Tibial nerve (tissue), 3 donors: ENCODE data around the gene ATP6V0B.

Experiments used
- CTCF ChIP-seq, 5 experiments: fragments of 200-600 bp in 3 of 5; fragments of 450-650 bp in 2 of 5; sonication (generic) in 3 of 5; IDR thresholded peaks; one replicate each; pipeline ENCODE4 v1.5.1; 2016 to 2019; ENCODE audit warnings: antibody characterized with exemption in 5 of 5, mild to moderate bottlenecking in 3 of 5, moderate library complexity in 2 of 5
- POLR2A ChIP-seq, 2 donors: fragments of 450-650 bp; IDR thresholded peaks; one replicate each; pipeline ENCODE4 v1.6.1; 2017; ENCODE audit warnings: antibody characterized with exemption in 2 of 2, mild to moderate bottlenecking in 2 of 2, moderate library complexity in 2 of 2

GRCh38 chr1:43945674-43946235 lies 29.0 kb upstream of the ATP6V0B start:
- TF ChIP-seq POLR2A (IDR thresholded peaks at IDR 0.05) (no peak), CTCF (IDR thresholded peaks at IDR 0.05) (no peak)
